Heart left ventricle (tissue), 16 donors: ENCODE results near the gene SIAH3. TPM values are rescaled to one million over a fixed set of nuclear protein-coding genes. Genes with fewer than 3 reads are reported as not detected.
A peak's percentile ranks its signal among the peaks of the same experiment; 100 is the strongest.
"Not testable (repeated sequence)": the region's sequence is repeated elsewhere in the genome, so short reads cannot be mapped to it uniquely, and the experiment has no call there.

Experiments used
- ATAC-seq, 4 donors: fragments of 200-7000 bp; cut with Tn5 transposase; one replicate each; pipeline ENCODE4 v1.9.1; 2020 to 2022; ENCODE audit warnings: moderate library complexity in 4 of 4, mild to moderate bottlenecking in 3 of 4, moderate number of reproducible peaks in 1 of 4
- DNase-seq, 5 donors: peaks; one replicate each; pipeline ENCODE4 v3.0.0-alpha.2; 2020
- H3K27ac ChIP-seq, 12 donors: fragments of 200-600 bp; sonication (generic) in 4 of 12; one replicate each; pipeline versions ENCODE4 v1.5.0 to v1.8.0; 2016 to 2022; ENCODE audit warnings: mild to moderate bottlenecking in 2 of 12
- H3K27me3 ChIP-seq, 9 donors: fragments of 200-600 bp; sonication (generic) in 2 of 9; one replicate each; pipeline versions ENCODE4 v1.5.1 to v1.8.0; 2016 to 2022; ENCODE audit warnings: mild to moderate bottlenecking in 3 of 9
- H3K36me3 ChIP-seq, 9 donors: fragments of 200-600 bp; sonication (generic) in 2 of 9; one replicate each; pipeline versions ENCODE4 v1.5.0 to v1.8.0; 2018 to 2022; ENCODE audit warnings: mild to moderate bottlenecking in 2 of 9
- H3K4me1 ChIP-seq, 12 donors: fragments of 200-600 bp; sonication (generic) in 4 of 12; one replicate each; pipeline versions ENCODE4 v1.5.0 to v1.8.0; 2016 to 2022; ENCODE audit warnings: mild to moderate bottlenecking in 3 of 12
- H3K4me3 ChIP-seq, 12 donors: fragments of 200-600 bp; sonication (generic) in 4 of 12; one replicate each; pipeline versions ENCODE4 v1.5.0 to v1.8.0; 2017 to 2022; ENCODE audit warnings: mild to moderate bottlenecking in 9 of 12, moderate library complexity in 4 of 12
- H3K9me3 ChIP-seq, 12 donors: fragments of 200-600 bp; sonication (generic) in 4 of 12; one replicate each; pipeline versions ENCODE4 v1.5.0 to v1.8.0; 2016 to 2022; ENCODE audit warnings: mild to moderate bottlenecking in 1 of 12
- CTCF ChIP-seq, 12 donors: fragments of 200-600 bp; sonication (generic) in 4 of 12; IDR thresholded peaks; one replicate each; pipeline versions ENCODE4 v1.5.0 to v1.8.0; 2018 to 2022; ENCODE audit warnings: antibody characterized with exemption in 12 of 12, mild to moderate bottlenecking in 5 of 12
- POLR2A ChIP-seq, 2 donors: fragments of 450-650 bp; IDR thresholded peaks; one replicate each; pipeline ENCODE4 v1.6.1; 2017; ENCODE audit warnings: antibody characterized with exemption in 2 of 2, mild to moderate bottlenecking in 2 of 2, moderate library complexity in 2 of 2
- WGBS, 4 donors: extraction: QIAGEN DNeasy Blood & Tissue Kit in 2 of 4; methylation state at CpG; one replicate each; pipeline versions ENCODE4 v1.1.5 to v1.1.7; 2013 to 2018; 5-methylcytosine and 5-hydroxymethylcytosine counted together
- intact Hi-C, 10 donors: fragments of 100-400 bp; cut with DNase I; formaldehyde crosslinking; loops; one replicate each; pipeline versions ENCODE4 v1.11.1 to v1.14.2; 2022
- polyA plus RNA-seq, 2 donors: library from polyadenylated mRNA; stranded (reverse); fragments of 200-250 nt; gene quantifications; one replicate each; pipeline ENCODE4 v1.2.3, GENCODE V29; 2013
- total RNA-seq, 9 donors: library from RNA; depleted of rRNA in 2 of 9; stranded (reverse); fragments of >200 nt in 2 of 9; fragmentation: NEBNext Ultra II Directional in 3 of 9; extraction: Animal tissue kit (Norgen Biotek cat#: 25700) in 3 of 9; gene quantifications; one replicate each; pipeline versions ENCODE4 v1.1.0 to v1.2.4, GENCODE V29; 2016 to 2023
- donor health status: ischemic (EF 13 %, LVEDD 7.1; RV severe dilation, severe dysfunction).
- donor health status: healthy with polysubstance abuse.
- donor health status: DM: no; HTN: yes; CAD: no.
- donor health status: DM: no; HTN: no; CAD: no.
- donor health status: ischemic (EF 25% LVEDD 6.9; RV normal size, moderate dysfunction).
- donor health status: ischemic (EF 25% LVEDD 5.7; RV mildly dilated, moderate dysfunction).
- donor health status: healthy.
- donor health status: DM: yes; HTN: yes; CAD: no.
- donor health status: ischemic (EF 35%, LVEDD 5.7; RV mildly dilated, moderate dysfunction).
- donor health status: nonischemic (EF 11% LVEDD 7.7; RV severe dilation, severe dysfunction).
- donor health status: DM: yes; HTN: yes; CAD: no.
- donor health status: PGD.
- donor health status: ischemic (EF 29% LVEDD 5.4; RV normal size, mild dysfunction).
- donor health status: nonischemic (EF 23%, LVEDD 6.1; RV moderate dilation, normal function).

The SIAH3 gene
- total and polyA plus RNA-seq, 11 donors: 0.05 to 0.18 (median 0.07) TPM; not detected in 8

DNA sequence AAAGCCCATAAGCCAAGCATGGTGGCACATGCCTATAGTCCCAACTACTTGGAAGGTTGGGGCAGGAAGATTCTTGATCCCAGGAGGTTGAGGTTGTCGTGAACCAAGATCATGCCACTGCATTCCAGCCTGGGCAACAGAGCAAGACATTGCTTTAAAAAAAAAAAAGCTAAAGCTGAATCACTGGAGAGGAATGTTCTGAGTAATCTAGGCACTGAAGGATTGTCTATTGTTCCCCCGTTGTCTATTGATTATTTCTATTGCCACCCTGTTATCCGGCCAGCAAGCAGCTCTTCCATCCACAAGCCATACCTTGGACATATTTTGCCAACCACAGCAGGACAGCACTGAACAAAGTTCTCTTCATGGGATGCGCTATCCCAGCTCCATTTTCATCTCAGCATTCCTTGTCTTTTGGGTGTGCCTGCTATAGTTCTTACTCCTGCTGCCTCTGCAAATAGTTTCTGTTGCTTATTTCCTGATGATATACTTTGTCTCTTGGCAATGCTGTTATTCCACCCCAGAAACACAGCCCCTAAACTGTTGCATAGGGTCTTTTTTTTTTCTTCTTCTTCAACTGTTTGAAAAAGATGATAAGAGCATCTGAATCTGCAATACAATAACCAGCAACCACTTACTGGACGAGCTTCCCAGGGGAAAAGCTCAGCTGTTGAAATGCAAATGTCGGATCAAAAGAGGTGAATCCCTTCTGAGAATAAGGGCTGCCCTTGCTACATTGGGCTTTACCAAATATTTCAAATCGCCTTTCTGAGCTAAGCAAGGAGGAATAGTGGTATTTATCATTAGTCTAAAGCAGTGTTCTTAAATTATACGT lies 22.2 kb upstream of the SIAH3 start:
- Histone ChIP-seq H3K9me3 (no peaks in the 10 kb centered on the region), H3K27me3 (no peaks in the 10 kb centered on the region), H3K4me1 (peaks cover 0 to 16% (median 0%) of the 10 kb centered on the region in 12 donors), H3K36me3 (no peaks in the 10 kb centered on the region), H3K4me3 (no peak overlapping the region), H3K27ac (no peak overlapping the region)
- intact Hi-C loops: no loop called here
- TF ChIP-seq CTCF (IDR thresholded peaks at IDR 0.05): no peak
- ATAC-seq (no peak), DNase-seq (no peak)
- 59 to 70% (median 68%) methylated on average over 8 of the region's 8 CpGs for WGBS, 4 donors

- Histone ChIP-seq H3K9me3 (no peaks in the 10 kb centered on the region), H3K4me1 (peaks cover 0 to 16% (median 0%) of the 10 kb centered on the region in 12 donors), H3K27me3 (no peaks in the 10 kb centered on the region), H3K27ac (no peak overlapping the region), H3K4me3 (no peak overlapping the region), H3K36me3 (no peaks in the 10 kb centered on the region)
- TF ChIP-seq CTCF (IDR thresholded peaks at IDR 0.05): no peak
- TF ChIP-seq POLR2A (IDR thresholded peaks at IDR 0.05): no peak
- WGBS, 4 donors: 51 to 67% (median 58%) methylated on average over 3 of the region's 3 CpGs
- ATAC-seq (no peak), DNase-seq (no peak)
- intact Hi-C loops: no loop called here
These were observed 21.0 kb upstream of the SIAH3 start for GRCh38 chr13:45872566-45872965.

DNA sequence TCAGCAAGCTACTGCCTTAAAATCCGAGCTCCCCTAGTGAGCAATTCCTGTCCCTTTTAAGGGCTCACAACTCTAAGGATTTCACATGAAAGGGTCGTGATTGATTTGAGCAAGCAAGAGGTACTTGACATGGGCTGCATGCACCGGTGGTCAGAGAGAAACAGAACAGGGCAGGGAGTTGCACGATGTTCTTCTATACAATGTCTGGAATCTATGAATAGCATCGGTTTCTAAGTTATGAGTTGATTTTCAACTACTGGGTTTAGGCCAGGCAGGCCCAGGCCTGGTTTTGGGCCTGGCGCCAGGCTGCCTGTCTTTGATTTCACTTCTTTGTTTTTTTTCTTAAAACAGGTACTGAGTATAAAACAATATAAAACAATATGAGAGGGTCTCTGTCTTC lies 19.6 kb upstream of the SIAH3 start:
- WGBS, 4 donors: 66 to 74% (median 73%) methylated on average over 6 of the region's 6 CpGs
- H3K4me3 ChIP-seq, H3K9me3 ChIP-seq, H3K36me3 ChIP-seq, ATAC-seq, H3K27ac ChIP-seq, H3K27me3 ChIP-seq, intact Hi-C loops, DNase-seq: not testable (repeated sequence)
- H3K4me1 ChIP-seq: peaks cover 0 to 16% (median 0%) of the 10 kb centered on the region in 12 donors

- DNase-seq (peak in 2 of 5 donors; percentile 60 to 73), ATAC-seq (peak; percentile 77 to 97 (median 88))
- Histone ChIP-seq H3K36me3 (no peaks in the 10 kb centered on the region), H3K27me3 (no peaks in the 10 kb centered on the region), H3K27ac (peak overlapping the region in 5 of 12 donors; percentile 13 to 54 (median 45)), H3K4me1 (peaks cover 0 to 16% (median 0%) of the 10 kb centered on the region in 12 donors), H3K4me3 (no peak overlapping the region), H3K9me3 (peaks cover 0 to 7% (median 0%) of the 10 kb centered on the region in 12 donors)
- 67 to 73% (median 70%) methylated on average over 10 of the region's 10 CpGs for WGBS, 4 donors
- TF ChIP-seq POLR2A (IDR thresholded peaks at IDR 0.05): no peak
- intact Hi-C loops: no loop called here
These were observed 18.7 kb upstream of the SIAH3 start for GRCh38 chr13:45870232-45870631.

DNA sequence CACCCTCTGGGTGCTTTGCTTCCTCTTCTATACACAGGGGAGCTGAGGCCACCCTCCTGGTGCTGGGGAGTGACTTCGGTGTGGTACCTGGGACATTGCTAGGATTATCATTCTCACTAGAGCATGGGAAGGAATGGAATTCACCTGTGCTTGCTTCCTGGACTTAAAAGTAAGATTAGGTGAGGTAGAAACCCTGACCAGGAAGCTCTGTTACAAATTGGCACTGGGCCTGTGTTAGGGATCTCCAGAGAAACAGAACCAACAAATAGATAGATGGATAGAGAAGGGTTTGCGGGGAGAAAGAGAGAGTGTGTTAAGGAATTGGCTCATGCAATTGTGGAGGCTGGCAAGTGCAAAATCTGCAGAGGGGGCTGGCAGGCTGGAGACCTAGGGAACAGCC lies 13.9 kb upstream of the SIAH3 start:
- TF ChIP-seq POLR2A (IDR thresholded peaks at IDR 0.05): no peak
- Histone ChIP-seq H3K27ac (no peak overlapping the region), H3K27me3 (peaks cover 0 to 12% (median 0%) of the 10 kb centered on the region in 9 donors), H3K4me1 (peaks cover 0 to 11% (median 0%) of the 10 kb centered on the region in 12 donors), H3K4me3 (no peak overlapping the region), H3K36me3 (no peaks in the 10 kb centered on the region), H3K9me3 (peaks cover 0 to 14% (median 0%) of the 10 kb centered on the region in 12 donors)
- intact Hi-C loops: no loop called here
- WGBS, 4 donors: 67 to 88% (median 81%) methylated on average over 1 to 2 of the region's 2 CpGs
- DNase-seq: no peak
- ATAC-seq: no peak
